AG04450 (cell line): ENCODE results near the gene OR2T8. TPM values are rescaled to one million over a fixed set of nuclear protein-coding genes. Genes with fewer than 3 reads are reported as not detected.

Source experiments
- CTCF ChIA-PET: fragments of 300-600, 350-600 bp; formaldehyde crosslinking; extraction: SDS; loops from one replicate; lab custom pipeline; 2022; ENCODE audit warnings: antibody characterized with exemption, inconsistent platforms; lab: Charles Lee
- POLR2A ChIA-PET: fragments of 350-600 bp; formaldehyde crosslinking; extraction: SDS; loops from one replicate; lab custom pipeline; 2021; ENCODE audit warnings: antibody characterized with exemption, inconsistent platforms; lab: Yijun Ruan, JAX
- DNase-seq: peaks from one replicate; pipeline ENCODE4 v3.0.0-alpha.2; 2011; ENCODE audit warnings: low read depth, low spot score
- H3K27ac ChIP-seq: one replicate; pipeline ENCODE4 v1.5.1; 2012; ENCODE audit warnings: low read depth, low read length, control low read depth
- H3K27me3 ChIP-seq: one replicate; pipeline ENCODE4 v1.6.0; 2012; ENCODE audit warnings: low read length; ENCODE audit not compliant: control insufficient read depth, insufficient read depth
- H3K4me3 ChIP-seq: 2 replicates; pipeline ENCODE4 v1.5.1; 2011; ENCODE audit warnings: mild to moderate bottlenecking, low read depth, low read length, control low read depth
- H3K9me3 ChIP-seq: 2 replicates; pipeline ENCODE4 v1.5.1; 2012; ENCODE audit warnings: low read length; ENCODE audit not compliant: control insufficient read depth, insufficient read depth
- CTCF ChIP-seq: IDR thresholded peaks from 2 replicates; pipeline ENCODE4 v1.5.1; 2011; ENCODE audit warnings: low read depth, low read length, control low read depth, inconsistent platforms
- polyA plus RNA-seq: library from polyadenylated mRNA; depleted of rRNA; stranded (reverse); fragments of >200 nt; gene quantifications from 2 replicates; pipeline ENCODE4 v1.2.3, GENCODE V29; 2011

The OR2T8 gene
- polyA plus RNA-seq, 1 experiment = not detected

GRCh38 chr1:247904122-247904521 lies 15.9 kb upstream of the OR2T8 start:
- CTCF ChIA-PET = no interaction called here
- peaks cover 13% of the 10 kb centered on the region for H3K9me3 ChIP-seq
- H3K4me3 ChIP-seq = no peak overlapping the region
- DNase-seq = no peak
- no peaks in the 10 kb centered on the region for H3K27me3 ChIP-seq
- no peak overlapping the region for H3K27ac ChIP-seq
- POLR2A ChIA-PET = no interaction called here
- TF ChIP-seq CTCF = no peak

GRCh38 chr1:247905181-247905580 lies 14.9 kb upstream of the OR2T8 start:
- TF ChIP-seq CTCF = no peak
- no peak overlapping the region for H3K4me3 ChIP-seq
- CTCF ChIA-PET = no interaction called here

GRCh38 chr1:247905910-247906503 lies 14.0 kb upstream of the OR2T8 start:
- Histone ChIP-seq H3K27ac (no peak overlapping the region), H3K4me3 (no peak overlapping the region), H3K27me3 (no peaks in the 10 kb centered on the region), H3K9me3 (peaks cover 13% of the 10 kb centered on the region)
- TF ChIP-seq CTCF = no peak
- ChIA-PET POLR2A (no interaction called here), CTCF (no interaction called here)
- DNase-seq = no peak

More at GRCh38 chr1:247905181-247905580, 14.9 kb upstream of the OR2T8 start:
- Histone ChIP-seq H3K9me3 (peaks cover 13% of the 10 kb centered on the region), H3K27me3 (no peaks in the 10 kb centered on the region), H3K27ac (no peak overlapping the region)
- DNase-seq = no peak
- POLR2A ChIA-PET = no interaction called here

GRCh38 chr1:247906504-247907047 lies 13.5 kb upstream of the OR2T8 start:
- Histone ChIP-seq H3K4me3 (no peak overlapping the region), H3K27ac (no peak overlapping the region), H3K9me3 (peaks cover 16% of the 10 kb centered on the region), H3K27me3 (no peaks in the 10 kb centered on the region)
- no peak for DNase-seq
- ChIA-PET CTCF (no interaction called here), POLR2A (no interaction called here)
- TF ChIP-seq CTCF = no peak

GRCh38 chr1:247908766-247909165 lies 11.3 kb upstream of the OR2T8 start:
- POLR2A ChIA-PET = no interaction called here

More at GRCh38 chr1:247908766-247909165, 11.3 kb upstream of the OR2T8 start:
- no peaks in the 10 kb centered on the region for H3K27me3 ChIP-seq
- no peak overlapping the region for H3K4me3 ChIP-seq
- H3K27ac ChIP-seq = no peak overlapping the region
- no peak for DNase-seq
- no peak for TF ChIP-seq CTCF
- peaks cover 23% of the 10 kb centered on the region for H3K9me3 ChIP-seq
- CTCF ChIA-PET = no interaction called here
